Measurements from ENCODE around the gene SLC47A2. TPM values are rescaled to one million over a fixed set of nuclear protein-coding genes. Genes with fewer than 3 reads are reported as not detected.

The SLC47A2 gene
- total RNA-seq, 1 donor = not detected

DNA sequence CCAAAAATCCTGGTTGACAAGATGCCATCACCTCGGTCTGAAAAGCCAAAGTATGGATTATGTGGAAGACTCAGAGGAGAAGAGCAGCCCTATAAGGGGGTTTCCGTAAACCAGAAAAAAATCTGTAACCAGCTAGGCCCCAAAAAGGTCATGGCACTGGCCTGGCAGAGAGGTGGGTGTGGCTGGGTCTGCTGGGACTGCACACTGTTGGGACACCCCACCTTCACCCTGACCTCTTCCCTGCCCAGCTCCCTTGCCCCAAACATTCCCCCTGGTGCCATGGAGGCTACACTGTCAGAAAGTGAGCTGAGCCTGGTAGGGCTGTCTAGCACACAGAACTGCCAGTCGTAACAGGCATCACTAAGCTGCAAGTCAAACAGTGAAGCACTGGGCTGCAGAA lies 6.5 kb downstream of the SLC47A2 start:
- TF ChIP-seq, protein P1, sequence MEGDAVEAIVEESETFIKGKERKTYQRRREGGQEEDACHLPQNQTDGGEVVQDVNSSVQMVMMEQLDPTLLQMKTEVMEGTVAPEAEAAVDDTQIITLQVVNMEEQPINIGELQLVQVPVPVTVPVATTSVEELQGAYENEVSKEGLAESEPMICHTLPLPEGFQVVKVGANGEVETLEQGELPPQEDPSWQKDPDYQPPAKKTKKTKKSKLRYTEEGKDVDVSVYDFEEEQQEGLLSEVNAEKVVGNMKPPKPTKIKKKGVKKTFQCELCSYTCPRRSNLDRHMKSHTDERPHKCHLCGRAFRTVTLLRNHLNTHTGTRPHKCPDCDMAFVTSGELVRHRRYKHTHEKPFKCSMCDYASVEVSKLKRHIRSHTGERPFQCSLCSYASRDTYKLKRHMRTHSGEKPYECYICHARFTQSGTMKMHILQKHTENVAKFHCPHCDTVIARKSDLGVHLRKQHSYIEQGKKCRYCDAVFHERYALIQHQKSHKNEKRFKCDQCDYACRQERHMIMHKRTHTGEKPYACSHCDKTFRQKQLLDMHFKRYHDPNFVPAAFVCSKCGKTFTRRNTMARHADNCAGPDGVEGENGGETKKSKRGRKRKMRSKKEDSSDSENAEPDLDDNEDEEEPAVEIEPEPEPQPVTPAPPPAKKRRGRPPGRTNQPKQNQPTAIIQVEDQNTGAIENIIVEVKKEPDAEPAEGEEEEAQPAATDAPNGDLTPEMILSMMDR (IDR thresholded peaks at IDR 0.05; ENCODE audit: insufficient read depth, low read length) = no peak
- H3K4me3 ChIP-seq (ENCODE audit: low read depth, low read length) = no peak overlapping the region
- no peak for DNase-seq (ENCODE audit: low read depth)

GRCh38 chr17:19708431-19709175 lies 7.8 kb downstream of the SLC47A2 start:
- TF ChIP-seq, protein P1 (IDR thresholded peaks at IDR 0.05; ENCODE audit: insufficient read depth, low read length) = no peak

DNA sequence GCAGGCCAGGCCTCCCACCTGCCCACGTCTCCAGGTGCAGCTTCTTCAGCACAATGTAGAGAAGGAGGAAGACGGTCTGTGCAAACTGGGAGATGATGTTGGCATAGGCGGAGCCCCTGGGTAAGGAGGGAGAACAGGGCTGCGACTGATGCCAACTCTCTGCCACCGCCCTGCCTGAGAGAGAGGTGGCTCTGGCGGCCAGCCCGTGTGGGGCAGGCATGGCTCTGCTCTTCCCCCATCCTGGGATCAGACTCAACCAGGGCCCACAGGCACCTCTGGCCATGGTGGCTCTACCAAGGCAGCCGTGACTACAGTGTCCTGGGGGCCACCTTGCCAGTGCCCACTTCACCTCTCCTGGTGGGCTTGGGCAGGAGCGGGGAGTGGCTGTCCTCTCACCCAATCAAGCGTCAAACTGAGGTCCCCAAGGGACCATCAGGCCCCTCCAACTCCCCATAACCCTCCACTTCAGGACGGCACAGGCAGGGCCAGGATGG lies 8.6 kb downstream of the SLC47A2 start:
- TF ChIP-seq, protein P1 (IDR thresholded peaks at IDR 0.05; ENCODE audit: insufficient read depth, low read length) = no peak
- no peak for DNase-seq (ENCODE audit: low read depth)
- no peak overlapping the region for H3K4me3 ChIP-seq (ENCODE audit: low read depth, low read length)

More at GRCh38 chr17:19708431-19709175, 7.8 kb downstream of the SLC47A2 start:
- no peak for DNase-seq (ENCODE audit: low read depth)
- H3K4me3 ChIP-seq (ENCODE audit: low read depth, low read length) = no peak overlapping the region

- H3K4me3 ChIP-seq (ENCODE audit: low read depth, low read length) = no peak overlapping the region
- TF ChIP-seq, protein P1 (IDR thresholded peaks at IDR 0.05; ENCODE audit: insufficient read depth, low read length) = no peak
- DNase-seq (ENCODE audit: low read depth) = no peak
These were observed 9.3 kb downstream of the SLC47A2 start for GRCh38 chr17:19706791-19707727.

GRCh38 chr17:19705771-19706770 lies 10.3 kb downstream of the SLC47A2 start:
- H3K4me3 ChIP-seq (ENCODE audit: low read depth, low read length) = no peak overlapping the region
- TF ChIP-seq, protein P1 (IDR thresholded peaks at IDR 0.05; ENCODE audit: insufficient read depth, low read length) = no peak
- no peak for DNase-seq (ENCODE audit: low read depth)

GRCh38 chr17:19705201-19705600 lies 11.2 kb downstream of the SLC47A2 start:
- TF ChIP-seq, protein P1 (IDR thresholded peaks at IDR 0.05; ENCODE audit: insufficient read depth, low read length) = no peak
- H3K4me3 ChIP-seq (ENCODE audit: low read depth, low read length) = no peak overlapping the region
- DNase-seq (ENCODE audit: low read depth) = no peak

Measured in fibroblast of the aortic adventitia (primary cell).